Neural progenitor cell (in vitro differentiated cells): ENCODE data around the gene CEP19.

Source experiments
- CTCF ChIP-seq: fragments of 200-600 bp; sonication (generic); IDR thresholded peaks from 2 replicates; pipeline ENCODE4 v1.5.1; 2017; ENCODE audit warnings: antibody characterized with exemption, mild to moderate bottlenecking
- EZH2 ChIP-seq: fragments of 200-600 bp; sonication (generic); IDR thresholded peaks from 2 replicates; pipeline ENCODE4 v1.6.1; 2017; ENCODE audit warnings: antibody characterized with exemption, mild to moderate bottlenecking, moderate library complexity
- EZH2phosphoT487 ChIP-seq: fragments of 200-600 bp; sonication (generic); IDR thresholded peaks from 2 replicates; pipeline ENCODE4 v1.6.1; 2017; ENCODE audit warnings: antibody characterized with exemption

- TF ChIP-seq CTCF (peak; percentile 3), EZH2phosphoT487 (no peak), EZH2 (no peak)
Measured at GRCh38 chr3:196739671-196740480, 27.8 kb upstream of the CEP19 start, which contains the start of gene PAK2.
